ENCODE data around the gene NUP155.
A peak's percentile ranks its signal among the peaks of the same experiment; 100 is the strongest.
"Not testable (repeated sequence)": the region's sequence is repeated elsewhere in the genome, so short reads cannot be mapped to it uniquely, and the experiment has no call there.

NUP155 gene

GRCh38 chr5:37283214-37283820 is 87.6 kb downstream of the NUP155 start:
- no peak for DNase-seq (ENCODE audit: low read depth in 2 of 2)

- DNase-seq (ENCODE audit: low read depth in 2 of 2) = no peak
Observed at GRCh38 chr5:37275511-37275910, 95.4 kb downstream of the NUP155 start.

DNA sequence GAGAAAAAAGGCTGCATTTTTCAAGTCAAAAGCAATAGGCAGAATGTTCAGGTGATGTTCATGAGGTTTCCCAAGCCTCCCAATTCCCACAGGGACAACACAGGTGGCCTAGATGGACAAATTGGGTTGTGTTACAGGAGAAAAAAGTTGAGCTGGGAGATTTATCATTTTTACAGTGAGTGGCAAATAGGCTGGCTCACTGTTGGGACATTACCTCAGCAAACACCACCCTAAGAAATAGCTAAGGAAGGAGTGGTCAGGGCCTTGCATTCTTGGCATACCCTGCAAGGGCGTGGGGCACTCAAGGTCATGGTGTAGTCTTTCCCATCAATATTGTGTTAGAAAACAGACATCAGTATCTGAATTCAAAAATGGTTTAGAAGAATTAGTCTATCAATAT is 98.4 kb downstream of the NUP155 start:
- no peak for DNase-seq (ENCODE audit: low read depth in 2 of 2)

GRCh38 chr5:37268100-37268499 is 102.8 kb downstream of the NUP155 start:
- not testable (repeated sequence) for DNase-seq (ENCODE audit: low read depth in 2 of 2)

DNA sequence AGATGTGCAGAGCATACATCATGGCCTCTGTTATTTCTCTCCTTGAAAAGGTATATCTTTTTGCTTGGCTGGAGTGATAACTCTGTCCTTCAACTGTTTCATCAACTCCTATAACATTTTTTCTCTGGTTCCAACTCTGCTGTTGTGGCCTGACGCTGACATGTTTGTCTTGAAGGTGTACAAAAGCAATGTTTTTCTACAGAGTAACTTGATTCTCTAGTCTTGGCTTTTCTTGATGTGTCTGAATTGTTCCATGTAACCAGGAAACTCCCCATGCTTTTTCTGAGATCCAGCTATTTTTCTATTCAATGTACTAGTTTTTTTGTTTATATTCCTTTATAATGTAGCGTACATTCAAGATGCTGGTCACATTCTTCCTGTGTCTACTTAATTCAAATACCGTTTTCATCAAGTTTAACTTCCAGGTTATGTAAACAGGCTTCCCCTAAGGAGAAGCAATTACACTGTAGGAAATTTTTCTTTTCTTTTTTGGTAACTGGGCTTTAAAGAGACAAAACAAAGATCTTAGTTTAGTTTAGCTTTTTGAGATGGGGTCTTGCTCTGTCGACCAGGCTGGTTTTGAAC is 115.0 kb downstream of the NUP155 start:
- DNase-seq (ENCODE audit: low read depth in 2 of 2) = no peak

DNA sequence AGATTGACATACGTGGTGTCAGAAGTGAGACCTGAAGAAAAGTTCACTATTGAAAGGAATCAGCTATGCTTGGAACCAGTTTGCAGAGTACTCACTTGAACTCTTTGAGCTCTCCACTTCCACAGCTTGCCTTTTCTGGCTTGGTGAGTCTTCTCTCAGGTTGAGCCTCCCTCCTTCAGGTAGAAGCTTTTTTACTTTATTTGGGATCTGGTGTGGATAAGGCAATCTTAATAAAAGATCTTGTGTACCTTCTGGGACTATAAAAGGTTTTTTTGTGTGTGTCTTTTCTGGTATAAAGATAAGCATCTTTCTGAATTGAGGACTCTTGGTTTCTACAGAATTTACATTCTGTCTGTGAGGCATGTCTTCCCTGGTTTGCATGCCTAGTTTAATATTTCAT is 116.3 kb downstream of the NUP155 start:
- DNase-seq (ENCODE audit: low read depth in 2 of 2) = no peak

DNA sequence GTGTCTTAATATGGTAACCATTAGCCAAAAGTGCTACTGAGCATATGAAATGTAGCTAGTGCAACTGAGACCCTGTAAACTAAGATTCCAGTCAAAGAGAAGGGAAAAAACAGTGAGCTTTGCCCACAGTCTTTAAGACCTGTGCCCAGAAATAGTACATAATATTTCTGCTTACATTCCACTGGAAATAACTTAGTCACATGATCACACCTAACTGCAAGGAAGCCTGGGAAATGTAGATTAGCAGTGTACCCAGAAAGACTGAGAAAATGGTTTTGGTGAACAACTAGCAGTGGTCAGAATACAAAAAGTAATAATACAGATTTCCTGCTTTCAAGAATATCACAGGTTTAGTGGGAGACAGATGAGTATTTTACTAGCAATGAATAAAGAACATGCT is 119.2 kb downstream of the NUP155 start:
- DNase-seq (ENCODE audit: low read depth in 2 of 2) = no peak

DNA sequence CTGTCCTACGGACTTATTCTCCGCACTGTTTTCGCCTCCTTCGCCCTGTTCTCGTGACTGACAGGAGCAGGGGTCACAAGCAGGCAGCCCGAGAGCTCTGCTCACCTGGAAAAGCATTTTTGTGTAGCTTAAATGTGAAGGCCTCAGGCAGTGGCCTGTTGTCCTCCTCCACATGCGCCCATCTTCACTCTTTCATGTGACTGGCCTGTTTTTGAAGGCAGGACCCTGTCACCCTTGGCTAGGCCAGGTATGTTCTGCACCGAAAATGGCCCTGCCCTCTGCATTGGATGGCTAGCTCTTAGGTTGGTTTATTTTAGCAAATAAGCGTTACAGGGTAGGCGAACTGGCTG is 121.1 kb downstream of the NUP155 start:
- no peak for DNase-seq (ENCODE audit: low read depth in 2 of 2)

DNA sequence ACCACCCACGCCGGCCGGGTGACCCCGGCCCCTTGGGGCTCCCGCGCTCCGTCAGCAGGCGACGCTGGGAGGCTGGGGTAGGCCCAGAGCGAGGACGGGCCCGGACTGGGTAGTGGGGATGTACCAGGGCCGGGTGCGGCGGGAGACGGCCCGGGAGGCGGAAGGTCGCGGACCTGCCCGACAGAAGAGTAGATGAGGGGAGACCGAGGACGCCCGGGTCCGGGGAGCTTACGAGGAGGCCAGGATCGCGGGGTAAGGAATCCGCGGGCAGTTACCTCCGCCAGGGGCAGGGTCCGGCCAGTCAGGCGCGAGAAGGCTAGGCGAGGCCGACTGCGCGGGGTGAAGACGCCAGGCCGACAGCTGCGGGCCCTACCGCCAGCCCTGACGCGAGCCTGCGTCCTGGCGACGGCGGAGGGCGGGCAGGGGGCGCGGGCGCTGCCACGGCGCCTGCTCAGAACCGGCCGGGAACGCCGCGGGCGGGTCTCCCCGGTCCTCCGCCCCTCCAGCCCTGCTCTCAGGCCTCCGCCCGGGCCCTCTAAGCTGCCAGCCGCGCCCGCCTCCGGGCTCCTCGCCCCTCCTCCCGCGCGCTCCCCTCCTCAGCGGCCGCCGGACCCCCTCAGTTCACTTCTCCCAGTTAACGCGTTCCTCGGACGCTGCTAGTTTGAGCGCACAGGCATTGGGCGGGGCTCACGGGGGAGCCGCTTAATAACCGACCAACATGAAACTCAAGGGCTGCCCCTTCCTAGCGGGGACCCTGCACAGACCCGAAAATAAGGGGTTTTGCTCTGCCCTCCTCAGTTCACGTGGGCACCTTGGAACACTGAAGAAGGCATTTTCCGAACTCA is 121.7 kb downstream of the NUP155 start, which contains the start of gene CPLANE1:
Gene CPLANE1 (minus strand): TSS at position 407 of the 845 bp plus-strand sequence. CDS start 1,678 bp downstream, outside the sequence.
- DNase-seq (ENCODE audit: low read depth in 2 of 2) = peak; percentile 48 to 57

- no peak for DNase-seq (ENCODE audit: low read depth in 2 of 2)
Observed at GRCh38 chr5:37248421-37248969, 122.4 kb downstream of the NUP155 start.

GRCh38 chr5:37247496-37247895 is 123.4 kb downstream of the NUP155 start:
- no peak for DNase-seq (ENCODE audit: low read depth in 2 of 2)

- no peak for DNase-seq (ENCODE audit: low read depth in 2 of 2)
Observed at GRCh38 chr5:37247036-37247435, 123.9 kb downstream of the NUP155 start.

Data from stimulated activated CD8-positive, alpha-beta memory T cell treated with anti-CD3 and anti-CD28 coated beads, Interleukin-15, amount 100 ng/mL, for 48 hours (primary cell).